H4 (cell line): ENCODE results near the gene ITGAX. TPM values are rescaled to one million over a fixed set of nuclear protein-coding genes. Genes with fewer than 3 reads are reported as not detected.
"Not testable (repeated sequence)": the region's sequence is repeated elsewhere in the genome, so short reads cannot be mapped to it uniquely, and the experiment has no call there.

Experiments
- DNase-seq: peaks from one replicate; pipeline ENCODE4 v3.0.0-alpha.2; 2015; ENCODE audit warnings: low spot score
- total RNA-seq: library from RNA; depleted of rRNA; stranded (reverse); fragments of >200 nt; shearing (Covaris generic); gene quantifications from 2 replicates; pipeline ENCODE4 v1.2.3, GENCODE V29; 2014; rRNA removed

Gene ITGAX
- total RNA-seq: 1.8 and 4.4 TPM in 2 replicates

DNA sequence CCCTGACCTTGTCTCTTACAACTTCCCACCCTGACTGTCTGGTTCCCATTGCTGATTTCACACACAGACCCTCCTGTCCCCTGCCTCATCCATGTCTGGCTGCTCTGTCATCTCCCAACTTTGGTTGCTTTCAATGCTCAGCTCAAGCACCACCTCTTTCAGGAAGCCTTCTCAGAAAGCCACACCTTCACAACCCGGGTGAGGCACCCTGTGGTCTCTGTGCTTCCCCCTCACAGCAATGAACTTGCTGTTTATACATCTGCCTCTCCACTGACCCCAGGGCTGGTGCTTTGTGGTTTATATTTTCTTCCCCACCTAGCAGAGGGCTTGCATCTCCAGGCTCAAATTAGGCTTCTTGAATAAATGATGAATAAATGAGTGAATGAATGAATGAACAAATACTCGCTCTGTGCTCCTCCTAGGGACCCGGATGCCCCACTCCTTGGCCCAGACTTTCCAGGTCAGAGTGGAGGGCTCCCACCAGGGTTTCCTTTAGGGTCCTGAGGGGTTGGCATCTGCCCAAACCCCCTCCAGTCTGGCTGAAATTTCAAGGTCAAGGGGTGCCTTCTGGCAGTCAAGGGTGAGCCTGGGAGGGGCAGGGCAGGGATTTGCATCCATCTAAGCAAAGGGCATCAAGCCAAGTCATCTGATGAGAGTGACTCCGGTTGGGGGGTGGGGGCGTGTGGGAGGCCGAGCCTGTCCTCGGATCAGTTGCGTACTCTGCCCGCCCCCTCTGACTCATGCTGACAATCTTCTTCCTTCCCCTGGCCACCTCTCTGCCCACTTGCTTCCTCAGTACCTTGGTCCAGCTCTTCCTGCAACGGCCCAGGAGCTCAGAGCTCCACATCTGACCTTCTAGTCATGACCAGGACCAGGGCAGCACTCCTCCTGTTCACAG is at the start of gene ITGAX:
ITGAX (plus strand) TSS at position 783 of the 898 bp plus-strand sequence; CDS start at position 862, 79 bp downstream.
- peak; percentile 81 for DNase-seq

DNA sequence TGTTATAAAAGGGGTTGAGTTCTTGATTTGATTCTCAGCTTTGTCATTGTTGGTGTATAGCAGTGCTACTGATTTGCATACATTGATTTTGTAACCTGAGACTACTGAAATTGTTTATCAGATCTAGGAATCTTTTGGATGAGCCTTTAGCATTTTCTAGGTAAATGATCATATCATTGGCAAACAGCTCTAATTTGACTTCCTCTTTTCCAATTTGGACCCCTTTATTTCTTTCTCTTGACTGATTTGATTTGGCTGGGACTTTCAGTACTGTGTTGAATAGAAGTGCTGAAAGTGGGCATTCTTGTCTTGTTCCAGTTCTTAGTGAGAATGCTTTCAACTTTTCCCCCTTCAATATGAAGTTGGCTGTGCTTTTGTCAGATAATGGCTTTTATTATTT is 49.8 kb upstream of the ITGAX start:
- DNase-seq: no peak

DNA sequence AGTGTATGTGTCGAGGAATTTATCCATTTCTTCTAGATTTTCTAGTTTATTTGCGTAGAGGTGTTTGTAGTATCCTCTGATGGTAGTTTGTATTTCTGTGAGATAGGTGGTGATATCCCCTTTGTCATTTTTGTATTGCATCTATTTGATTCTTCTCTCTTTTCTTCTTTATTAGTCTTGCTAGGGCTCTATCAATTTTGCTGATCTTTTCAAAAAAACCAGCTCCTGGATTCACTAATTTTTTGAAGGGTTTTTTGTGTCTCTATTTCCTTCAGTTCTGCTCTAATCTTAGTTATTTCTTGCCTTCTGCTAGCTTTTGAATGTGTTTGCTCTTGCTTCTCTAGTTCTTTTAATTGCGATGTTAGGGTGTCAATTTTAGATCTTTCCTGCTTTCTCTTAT is 46.6 kb upstream of the ITGAX start:
- not testable (repeated sequence) for DNase-seq

DNA sequence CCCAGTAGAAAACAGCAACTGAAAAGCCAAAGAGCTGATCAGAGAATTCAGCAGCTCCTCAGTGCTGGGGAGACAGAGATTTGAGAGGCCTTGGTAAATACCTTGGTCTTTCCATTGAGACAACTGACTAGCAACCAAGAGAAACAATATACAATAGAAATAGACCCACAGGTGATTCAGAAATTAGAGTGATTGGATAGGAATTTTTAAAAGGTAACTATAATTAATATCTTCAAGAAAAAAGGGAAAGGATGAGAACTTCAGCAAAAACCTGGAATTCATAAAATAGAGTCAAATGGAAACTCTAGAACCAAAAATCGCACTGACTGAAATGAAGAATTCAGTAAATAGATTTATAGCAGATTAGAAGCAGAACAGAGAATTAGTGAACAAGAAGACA is 32.5 kb upstream of the ITGAX start:
- no peak for DNase-seq

DNA sequence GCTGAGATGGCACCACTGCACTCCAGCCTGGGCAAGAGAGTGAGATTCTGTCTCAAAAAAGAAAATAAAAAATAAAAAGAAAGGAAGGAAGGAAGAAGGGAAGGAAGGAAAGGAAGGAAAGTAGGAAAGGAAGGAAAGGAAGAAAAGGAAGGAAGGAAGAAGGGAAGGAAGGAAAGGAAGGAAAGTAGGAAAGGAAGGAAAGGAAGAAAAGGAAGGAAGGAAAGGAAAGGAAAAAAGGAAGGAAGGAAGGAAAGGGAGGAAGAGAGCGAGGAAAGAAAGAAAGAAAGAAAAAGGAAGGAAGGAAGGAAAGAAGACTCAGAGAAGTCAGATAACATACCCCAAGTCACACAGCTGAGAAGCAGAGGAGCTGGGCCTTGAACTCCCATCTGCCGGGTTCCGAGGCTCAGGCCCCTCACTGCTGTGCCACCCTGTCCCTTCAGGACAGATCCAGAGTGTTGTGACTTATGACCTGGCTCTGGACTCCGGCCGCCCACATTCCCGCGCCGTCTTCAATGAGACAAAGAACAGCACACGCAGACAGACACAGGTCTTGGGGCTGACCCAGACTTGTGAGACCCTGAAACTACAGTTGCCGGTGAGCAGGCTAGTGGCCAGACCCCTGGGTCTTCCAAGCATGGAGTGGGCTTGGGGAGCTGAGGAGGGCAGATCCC is 30.9 kb upstream of the ITGAX start:
- DNase-seq: no peak

DNA sequence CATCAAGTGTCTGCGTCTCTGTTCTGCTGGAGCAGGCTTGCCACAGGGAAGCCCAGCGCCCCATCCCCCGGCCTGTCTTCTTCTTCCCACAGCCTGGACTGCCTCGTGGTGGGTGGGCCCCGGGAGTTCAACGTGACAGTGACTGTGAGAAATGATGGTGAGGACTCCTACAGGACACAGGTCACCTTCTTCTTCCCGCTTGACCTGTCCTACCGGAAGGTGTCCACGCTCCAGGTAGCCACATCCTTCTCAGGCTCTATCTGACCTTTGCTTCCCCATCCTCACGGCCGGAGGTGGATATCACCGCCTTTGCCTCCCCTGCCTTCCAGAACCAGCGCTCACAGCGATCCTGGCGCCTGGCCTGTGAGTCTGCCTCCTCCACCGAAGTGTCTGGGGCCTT is 29.8 kb upstream of the ITGAX start:
- DNase-seq: no peak

DNA sequence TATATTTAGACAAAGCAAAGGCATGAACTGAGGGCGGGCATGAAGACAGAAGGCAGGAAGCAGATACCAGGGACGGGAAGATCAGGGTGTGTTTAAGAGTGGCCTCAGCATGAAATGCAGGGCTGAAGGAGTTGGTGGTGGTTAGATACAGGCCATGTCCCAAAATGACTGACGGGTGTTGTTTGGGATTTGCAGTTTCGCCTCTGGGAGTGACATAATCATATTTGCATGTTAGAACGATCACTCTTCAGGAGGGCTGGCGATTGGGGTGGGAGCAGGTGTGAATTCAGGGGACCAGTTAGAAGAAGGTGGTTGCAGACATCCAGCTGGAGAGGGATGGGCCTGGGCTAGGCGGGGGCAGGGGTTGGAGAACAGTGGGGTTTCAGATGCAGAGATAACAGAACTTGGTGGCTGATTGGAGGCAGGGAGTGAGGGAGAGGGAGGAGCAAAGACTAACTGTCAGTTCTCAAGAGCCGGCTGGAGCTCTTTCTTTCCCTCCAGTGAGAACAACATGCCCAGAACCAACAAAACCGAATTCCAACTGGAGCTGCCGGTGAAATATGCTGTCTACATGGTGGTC is 27.2 kb upstream of the ITGAX start:
- DNase-seq: no peak

DNA sequence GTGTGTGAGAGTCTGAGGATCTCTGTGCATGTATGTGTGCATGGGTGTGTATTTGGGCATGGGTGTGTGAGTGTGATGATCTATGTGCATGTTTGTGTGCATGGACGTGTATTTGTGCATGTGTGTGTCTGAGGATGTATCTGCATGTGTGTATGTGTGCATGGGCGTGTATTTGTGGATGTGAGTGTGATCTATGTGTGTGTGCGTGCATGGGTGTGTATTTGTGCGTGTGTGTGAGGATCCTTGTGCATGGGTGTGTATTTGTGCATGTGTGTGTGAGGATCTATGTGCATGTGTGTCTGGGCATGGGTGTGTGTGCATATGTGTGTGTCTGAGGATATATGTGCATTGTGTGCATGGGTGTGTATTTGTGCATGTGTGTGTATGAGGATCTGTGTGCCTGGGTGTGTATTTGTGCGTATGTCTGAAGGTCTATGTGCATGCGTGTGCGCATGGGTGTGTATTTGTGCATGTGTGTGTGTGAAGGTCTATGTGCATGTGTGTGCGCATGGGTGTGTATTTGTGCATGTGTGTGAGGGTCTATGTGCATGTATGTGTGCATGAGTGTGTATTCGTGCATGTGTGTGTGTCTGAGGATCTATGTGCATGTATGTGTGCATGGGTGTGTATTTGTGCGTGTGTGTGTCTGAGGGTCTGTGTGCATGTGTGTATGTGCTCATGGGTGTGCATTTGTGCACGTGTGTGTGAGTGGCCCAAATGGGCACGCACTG is 26.5 kb upstream of the ITGAX start:
- no peak for DNase-seq

DNA sequence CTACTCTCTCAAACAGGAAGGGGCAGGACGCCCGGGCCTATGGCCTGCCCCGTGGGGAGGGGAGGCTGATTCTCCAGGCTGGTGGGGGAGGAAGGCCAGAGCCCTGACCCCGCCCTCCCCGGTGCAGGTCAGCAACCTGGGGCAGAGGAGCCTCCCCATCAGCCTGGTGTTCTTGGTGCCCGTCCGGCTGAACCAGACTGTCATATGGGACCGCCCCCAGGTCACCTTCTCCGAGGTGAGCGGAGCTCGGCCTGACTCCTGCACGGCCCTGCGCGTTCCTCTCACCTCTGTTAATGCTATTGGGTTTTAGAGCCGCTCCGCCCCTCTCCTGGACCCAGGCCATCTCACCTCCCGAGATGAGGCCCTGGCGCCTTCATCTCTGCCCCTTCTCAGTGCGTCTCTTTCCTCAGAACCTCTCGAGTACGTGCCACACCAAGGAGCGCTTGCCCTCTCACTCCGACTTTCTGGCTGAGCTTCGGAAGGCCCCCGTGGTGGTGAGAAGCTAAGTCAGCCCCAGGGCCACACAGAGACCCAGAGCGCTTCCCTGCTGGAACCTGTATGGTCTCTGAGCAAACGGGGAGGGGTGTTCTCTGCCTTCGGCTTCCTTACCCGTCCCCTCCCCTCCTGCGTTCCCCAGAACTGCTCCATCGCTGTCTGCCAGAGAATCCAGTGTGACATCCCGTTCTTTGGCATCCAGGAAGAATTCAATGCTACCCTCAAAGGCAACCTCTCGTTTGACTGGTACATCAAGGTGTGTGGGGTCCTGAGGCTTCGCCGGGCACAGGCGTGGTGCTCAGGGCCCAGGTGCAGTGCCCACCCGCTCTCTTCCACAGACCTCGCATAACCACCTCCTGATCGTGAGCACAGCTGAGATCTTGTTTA is 25.1 kb upstream of the ITGAX start:
- DNase-seq: no peak

DNA sequence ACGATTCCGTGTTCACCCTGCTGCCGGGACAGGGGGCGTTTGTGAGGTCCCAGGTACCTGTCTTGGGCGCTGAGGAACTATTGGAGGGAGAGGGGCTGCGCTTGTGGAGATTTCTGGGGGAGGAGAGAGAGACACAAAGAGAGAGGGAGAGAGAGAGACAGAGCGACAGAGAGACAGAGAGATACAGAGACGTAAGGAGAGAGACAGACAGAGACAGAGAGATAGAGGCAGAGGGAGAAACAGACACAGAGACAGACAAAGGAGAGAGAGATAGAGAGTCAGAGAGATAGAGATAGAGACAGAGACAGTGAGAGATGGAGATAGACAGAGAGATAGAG is 24.5 kb upstream of the ITGAX start:
- no peak for DNase-seq

DNA sequence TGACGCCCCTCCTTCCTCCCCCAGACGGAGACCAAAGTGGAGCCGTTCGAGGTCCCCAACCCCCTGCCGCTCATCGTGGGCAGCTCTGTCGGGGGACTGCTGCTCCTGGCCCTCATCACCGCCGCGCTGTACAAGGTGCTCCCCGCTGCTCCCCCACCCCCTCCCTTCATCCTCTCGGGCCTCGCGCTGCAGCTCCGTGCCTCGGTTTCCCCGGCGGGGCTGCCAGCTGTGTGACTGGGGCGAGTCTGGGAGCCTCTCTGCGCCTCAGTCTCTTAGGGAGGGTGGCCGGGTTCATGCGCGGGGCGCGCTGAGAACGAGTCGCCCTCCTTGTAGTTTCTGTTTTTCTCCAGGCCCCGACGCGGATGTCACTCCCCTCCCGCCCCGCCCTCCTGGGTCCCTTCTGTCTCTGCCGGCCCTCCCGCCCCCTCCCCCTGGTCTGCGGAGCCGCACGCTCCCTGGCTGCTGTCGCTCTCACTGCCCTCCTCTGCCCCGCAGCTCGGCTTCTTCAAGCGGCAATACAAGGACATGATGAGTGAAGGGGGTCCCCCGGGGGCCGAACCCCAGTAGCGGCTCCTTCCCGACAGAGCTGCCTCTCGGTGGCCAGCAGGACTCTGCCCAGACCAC is 23.7 kb upstream of the ITGAX start:
- DNase-seq: no peak

DNA sequence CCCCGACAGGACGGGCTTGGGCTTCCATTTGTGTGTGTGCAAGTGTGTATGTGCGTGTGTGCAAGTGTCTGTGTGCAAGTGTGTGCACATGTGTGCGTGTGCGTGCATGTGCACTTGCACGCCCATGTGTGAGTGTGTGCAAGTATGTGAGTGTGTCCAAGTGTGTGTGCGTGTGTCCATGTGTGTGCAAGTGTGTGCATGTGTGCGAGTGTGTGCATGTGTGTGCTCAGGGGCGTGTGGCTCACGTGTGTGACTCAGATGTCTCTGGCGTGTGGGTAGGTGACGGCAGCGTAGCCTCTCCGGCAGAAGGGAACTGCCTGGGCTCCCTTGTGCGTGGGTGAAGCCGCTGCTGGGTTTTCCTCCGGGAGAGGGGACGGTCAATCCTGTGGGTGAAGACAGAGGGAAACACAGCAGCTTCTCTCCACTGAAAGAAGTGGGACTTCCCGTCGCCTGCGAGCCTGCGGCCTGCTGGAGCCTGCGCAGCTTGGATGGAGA is 23.1 kb upstream of the ITGAX start:
- DNase-seq: peak; percentile 1

DNA sequence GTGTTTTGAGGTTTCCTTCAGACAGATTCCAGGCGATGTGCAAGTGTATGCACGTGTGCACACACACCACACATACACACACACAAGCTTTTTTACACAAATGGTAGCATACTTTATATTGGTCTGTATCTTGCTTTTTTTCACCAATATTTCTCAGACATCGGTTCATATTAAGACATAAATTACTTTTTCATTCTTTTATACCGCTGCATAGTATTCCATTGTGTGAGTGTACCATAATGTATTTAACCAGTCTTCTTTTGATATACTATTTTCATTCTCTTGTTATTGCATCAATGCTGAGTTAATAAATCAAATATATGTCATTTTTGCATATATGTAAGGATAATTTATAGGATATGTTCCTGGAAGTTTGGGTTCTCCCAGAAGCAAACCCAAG is 22.4 kb upstream of the ITGAX start:
- no peak for DNase-seq

DNA sequence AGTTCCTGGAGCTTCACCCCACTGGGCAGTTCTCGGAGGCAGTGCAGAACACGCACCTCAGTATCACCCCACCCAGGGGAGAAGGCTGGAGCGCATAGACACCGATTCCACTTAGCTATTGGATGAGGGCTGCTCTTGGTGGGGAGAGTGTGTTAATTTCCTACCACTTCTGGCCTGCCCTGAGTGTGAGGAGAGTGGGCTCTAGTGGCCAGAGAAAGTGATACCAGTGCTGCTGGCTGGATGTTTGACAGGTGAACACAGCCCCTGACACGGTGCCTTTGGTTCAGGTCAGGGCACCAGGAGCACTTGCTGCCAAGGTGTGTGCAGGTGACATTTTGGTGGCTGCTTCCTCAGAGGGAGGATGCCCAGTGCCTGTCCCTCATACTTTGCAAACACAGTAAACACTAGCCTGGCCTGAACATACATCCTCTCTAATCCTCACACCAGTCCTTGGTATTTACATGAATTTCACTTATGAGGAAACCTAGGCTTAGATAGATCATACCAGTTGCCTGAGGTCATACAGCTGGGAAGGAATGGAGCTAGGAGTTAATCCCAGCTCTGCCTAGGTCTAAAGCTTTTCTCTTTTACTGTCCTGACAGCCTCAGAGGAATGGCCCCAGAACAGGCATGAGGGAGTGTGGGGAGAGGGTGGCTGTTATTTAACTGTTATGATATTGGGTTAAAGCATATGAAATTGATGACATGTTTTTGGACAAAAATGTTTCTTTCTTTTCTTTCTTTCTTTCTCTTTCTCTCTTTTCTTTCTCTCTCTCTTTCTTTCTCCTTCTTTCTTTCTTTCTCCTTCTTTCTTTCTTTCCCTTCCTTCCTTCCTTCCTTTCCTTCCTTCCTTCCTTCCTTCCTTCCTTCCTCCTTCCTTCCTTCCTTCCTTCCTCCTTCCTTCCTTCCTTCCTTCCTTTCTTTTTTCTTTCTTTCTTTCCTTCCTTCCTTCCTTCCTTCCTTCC is 21.0 kb upstream of the ITGAX start:
- peak; percentile 16 for DNase-seq

DNA sequence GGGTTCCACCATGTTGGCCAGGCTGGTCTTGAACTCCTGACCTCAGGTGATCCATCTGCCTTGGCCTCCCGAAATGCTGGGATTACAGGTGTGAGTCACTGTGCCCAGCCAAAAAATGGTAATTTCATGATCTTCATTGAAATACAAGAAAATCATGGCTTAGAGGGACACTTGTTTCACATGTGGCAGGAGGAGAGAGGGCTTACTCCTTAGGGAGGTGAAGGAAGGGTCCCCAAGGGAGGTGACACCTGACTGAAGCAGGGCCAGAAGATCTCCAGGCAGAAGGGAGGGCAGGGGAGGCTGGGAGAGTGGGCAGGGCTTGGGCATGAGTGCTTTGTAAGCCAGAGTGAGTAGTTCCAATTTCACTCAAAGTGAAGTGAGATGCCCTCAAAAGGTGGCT is 20.0 kb upstream of the ITGAX start:
- DNase-seq: no peak

DNA sequence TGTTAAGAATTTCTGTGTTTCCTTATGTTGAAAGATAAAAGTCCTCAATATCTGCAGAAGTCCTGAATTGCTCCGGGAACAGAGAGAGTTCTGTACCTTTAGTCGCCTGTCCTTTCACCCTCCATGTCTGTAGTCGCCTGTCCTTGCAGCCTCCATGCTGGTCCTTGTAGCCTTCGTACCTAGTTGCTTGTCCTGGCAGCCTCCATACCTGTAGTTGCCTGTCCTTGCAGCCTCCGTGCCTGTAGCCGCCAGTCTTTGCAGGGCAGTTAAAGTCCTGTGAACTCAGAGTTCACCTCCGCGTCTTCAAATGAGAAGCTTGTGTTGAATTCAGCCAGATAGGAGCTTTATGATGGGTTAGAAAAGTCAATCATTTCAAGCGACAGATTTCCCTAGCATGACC is 19.5 kb upstream of the ITGAX start:
- DNase-seq: no peak

DNA sequence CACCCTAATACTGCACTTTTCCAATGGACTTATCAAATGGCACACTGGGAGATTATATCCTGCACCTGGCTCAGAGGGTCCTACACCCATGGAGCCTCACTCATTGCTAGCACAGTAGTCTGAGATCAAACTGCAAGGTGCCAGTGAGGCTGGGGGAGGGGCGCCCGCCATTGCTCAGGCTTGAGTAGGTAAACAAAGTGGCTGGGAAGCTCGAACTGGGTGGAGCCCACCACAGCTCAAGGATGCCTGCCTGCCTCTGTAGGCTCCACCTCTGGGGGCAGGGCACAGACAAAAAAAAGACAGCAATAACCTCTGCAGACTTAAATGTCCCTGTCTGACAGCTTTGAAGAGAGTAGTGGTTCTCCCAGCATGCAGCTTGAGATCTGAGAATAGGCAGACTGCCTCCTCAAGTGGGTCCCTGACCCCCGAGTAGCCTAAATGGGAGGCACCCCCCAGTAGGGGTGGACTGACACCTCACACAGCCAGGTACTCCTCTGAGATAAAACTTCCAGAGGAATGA is 16.8 kb upstream of the ITGAX start:
- DNase-seq: not testable (repeated sequence)

DNA sequence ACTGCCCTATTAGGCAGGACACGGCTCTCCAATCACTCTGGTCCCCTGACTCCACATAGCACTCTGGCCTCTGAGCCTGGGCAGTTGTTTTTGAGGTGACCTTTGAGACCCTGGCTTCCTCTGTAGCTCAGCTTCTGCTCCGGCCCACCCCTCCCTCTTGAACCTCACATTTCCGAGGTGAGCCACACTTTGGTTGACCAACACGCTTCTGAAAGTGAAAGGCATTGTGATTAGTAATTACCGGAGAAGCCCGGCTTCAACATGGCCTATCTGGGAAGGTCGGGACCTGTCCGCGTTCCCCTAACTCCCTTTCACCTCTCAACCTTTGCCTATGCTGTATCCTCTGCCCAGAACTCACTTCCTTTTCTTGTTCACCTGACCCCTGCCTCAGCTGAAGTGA is 10.3 kb upstream of the ITGAX start:
- DNase-seq: no peak

DNA sequence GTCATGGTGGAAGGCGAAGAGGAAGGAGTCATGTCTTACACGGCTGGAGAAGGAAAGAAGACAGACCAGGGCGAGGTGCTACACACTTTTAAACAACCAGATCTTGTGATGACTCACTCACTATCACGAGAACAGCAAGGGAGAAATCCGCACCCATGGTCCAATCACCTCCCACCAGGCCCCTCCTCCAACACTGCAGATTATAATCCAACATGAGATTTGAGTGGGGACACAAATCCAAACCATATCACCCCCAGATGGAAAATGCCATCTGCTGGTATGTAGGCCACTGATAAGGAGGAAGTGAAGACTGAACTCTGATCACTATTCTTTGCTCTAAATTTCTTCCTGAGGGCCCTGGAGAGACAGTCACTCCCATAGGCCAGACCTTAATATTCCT is 7.5 kb upstream of the ITGAX start:
- no peak for DNase-seq
